Osteoblast (primary cell): ENCODE measurements around the gene TNFRSF19. TPM values are rescaled to one million over a fixed set of nuclear protein-coding genes. Genes with fewer than 3 reads are reported as not detected.

Experiments used
- DNase-seq: peaks from one replicate; pipeline ENCODE4 v3.0.0; 2011; ENCODE audit warnings: low spot score, mixed read lengths; ENCODE audit not compliant: insufficient read length; ENCODE audit errors: missing footprints
- H2AFZ ChIP-seq: 2 replicates; pipeline ENCODE4 v1.6.0; 2011; ENCODE audit warnings: mild to moderate bottlenecking, low read length
- H3K27ac ChIP-seq: 2 replicates; pipeline ENCODE4 v1.5.1; 2011; ENCODE audit warnings: mild to moderate bottlenecking, low read depth, low read length, moderate library complexity
- H3K27me3 ChIP-seq: 2 replicates; pipeline ENCODE4 v1.6.0; 2012; ENCODE audit warnings: mild to moderate bottlenecking, control low read depth, inconsistent platforms, low read length, moderate library complexity; ENCODE audit not compliant: insufficient read depth
- H3K36me3 ChIP-seq: 2 replicates; pipeline ENCODE4 v1.5.1; 2011; ENCODE audit warnings: mild to moderate bottlenecking, low read length, control low read depth, moderate library complexity; ENCODE audit not compliant: insufficient read depth
- H3K4me1 ChIP-seq: 2 replicates; pipeline ENCODE4 v1.5.1; 2011; ENCODE audit warnings: mild to moderate bottlenecking, low read length, control low read depth, moderate library complexity; ENCODE audit not compliant: insufficient read depth
- H3K4me2 ChIP-seq: 2 replicates; pipeline ENCODE4 v1.6.0; 2011; ENCODE audit warnings: mild to moderate bottlenecking, low read length; ENCODE audit not compliant: insufficient read depth
- H3K4me3 ChIP-seq: fragments of 200-600 bp; sonication (generic); 3 replicates; pipeline ENCODE4 v1.5.1; 2012; ENCODE audit warnings: mild to moderate bottlenecking, low read length, inconsistent platforms; ENCODE audit not compliant: insufficient read depth
- H3K79me2 ChIP-seq: 2 replicates; pipeline ENCODE4 v1.6.0; 2012; ENCODE audit warnings: mild to moderate bottlenecking, low read length, control low read depth, inconsistent platforms; ENCODE audit not compliant: insufficient read depth
- H3K9me3 ChIP-seq: 2 replicates; pipeline ENCODE4 v1.5.1; 2011; ENCODE audit warnings: low read depth, low read length, control low read depth
- H4K20me1 ChIP-seq: 2 replicates; pipeline ENCODE4 v1.6.0; 2012; ENCODE audit warnings: mild to moderate bottlenecking, low read length, control low read depth; ENCODE audit not compliant: insufficient read depth
- CTCF ChIP-seq: IDR thresholded peaks from 2 replicates; pipeline ENCODE4 v1.5.1; 2011; ENCODE audit warnings: mild to moderate bottlenecking, low read depth, low read length, moderate library complexity; ENCODE audit errors: extremely low read depth
- total RNA-seq: library from RNA; depleted of rRNA; stranded (reverse); fragments of >200 nt; gene quantifications from 2 replicates; pipeline ENCODE4 v1.2.3, GENCODE V29; 2012

The TNFRSF19 gene
- total RNA-seq, 1 donor: 73.8 TPM

DNA sequence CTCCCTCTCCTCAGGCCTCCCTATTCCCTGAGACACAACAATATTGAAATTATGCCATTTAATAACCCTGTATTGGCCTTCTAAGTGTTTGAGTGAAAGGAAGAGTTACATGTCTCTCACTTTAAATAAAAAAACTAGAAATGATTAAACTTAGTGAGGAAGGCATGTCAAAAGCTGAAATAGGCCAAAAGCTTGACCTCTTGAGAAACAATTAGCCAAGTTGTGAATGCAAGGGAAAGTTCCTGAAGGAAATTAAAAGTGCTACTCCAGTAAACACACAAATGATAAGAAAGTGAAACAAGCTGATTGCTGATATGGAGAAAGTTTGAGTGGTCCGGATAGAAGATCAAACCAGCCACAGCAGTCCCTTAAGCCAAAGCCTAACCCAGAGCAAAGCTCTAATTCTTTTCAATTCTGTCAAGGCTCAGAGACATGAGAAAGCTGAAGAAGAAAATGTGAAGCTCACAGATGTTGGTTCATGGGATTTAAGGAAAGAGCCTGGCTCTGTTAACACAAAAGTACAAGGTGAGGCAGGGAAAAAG is 127.6 kb downstream of the TNFRSF19 start:
- no peak for TF ChIP-seq CTCF
- no peaks in the 10 kb centered on the region for H3K79me2 ChIP-seq
- no peaks in the 10 kb centered on the region for H4K20me1 ChIP-seq
- no peak overlapping the region for H3K4me3 ChIP-seq
- H3K27me3 ChIP-seq: no peaks in the 10 kb centered on the region
- H3K4me1 ChIP-seq: peaks cover 36% of the 10 kb centered on the region
- H3K36me3 ChIP-seq: no peaks in the 10 kb centered on the region
- H3K27ac ChIP-seq: no peak overlapping the region
- no peak for DNase-seq
- H2AFZ ChIP-seq: no peak overlapping the region
- H3K9me3 ChIP-seq: no peaks in the 10 kb centered on the region
- no peak overlapping the region for H3K4me2 ChIP-seq

DNA sequence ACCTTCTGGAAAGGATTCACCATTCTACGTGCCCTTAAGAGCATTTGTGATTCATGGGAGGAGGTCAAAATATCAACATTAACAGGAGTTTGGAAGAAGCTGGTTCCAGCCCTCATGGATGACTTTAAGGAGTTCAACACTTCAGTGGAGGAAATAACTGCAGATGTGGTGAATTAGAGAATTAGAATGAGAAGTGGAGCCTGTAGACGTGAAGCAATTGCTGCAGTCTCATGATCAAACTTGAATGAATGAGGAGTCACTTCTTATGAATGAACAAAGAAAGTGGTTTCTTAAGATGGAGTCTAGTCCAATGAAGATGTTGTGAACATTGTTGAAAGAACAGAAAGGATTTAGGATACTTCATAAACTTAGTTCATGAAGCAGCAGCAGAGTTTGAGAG is 129.1 kb downstream of the TNFRSF19 start:
- Histone ChIP-seq H3K4me2 (no peak overlapping the region), H3K36me3 (no peaks in the 10 kb centered on the region)

DNA sequence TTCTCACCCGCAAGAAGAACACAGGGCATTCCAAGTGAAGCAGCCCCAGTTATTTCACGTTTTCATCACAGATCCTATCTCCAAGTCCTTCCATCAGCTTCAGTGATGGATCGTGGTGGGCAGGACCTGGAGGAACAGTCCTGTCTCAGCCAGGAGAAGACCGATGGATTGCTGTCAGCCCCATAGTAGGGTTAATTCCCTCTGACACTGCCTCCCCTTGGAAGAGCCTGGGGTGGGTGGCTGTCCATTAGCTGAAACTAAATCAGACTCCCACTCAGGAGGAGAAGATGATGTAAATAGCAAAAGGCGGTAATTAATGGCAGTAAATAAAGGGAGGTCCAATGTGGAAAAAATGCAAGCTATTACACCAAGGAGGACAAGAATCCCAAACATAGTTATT is 131.0 kb downstream of the TNFRSF19 start:
- Histone ChIP-seq H3K27me3 (no peaks in the 10 kb centered on the region), H3K9me3 (no peaks in the 10 kb centered on the region), H3K4me2 (peak overlapping the region; percentile 74), H3K27ac (peak overlapping the region; percentile 86), H2AFZ (peak overlapping the region; percentile 58), H3K4me1 (peaks cover 60% of the 10 kb centered on the region), H4K20me1 (no peaks in the 10 kb centered on the region), H3K4me3 (peak overlapping the region; percentile 49), H3K79me2 (no peaks in the 10 kb centered on the region), H3K36me3 (no peaks in the 10 kb centered on the region)
- DNase-seq: peak; percentile 86
- no peak for TF ChIP-seq CTCF

More for the DNA sequence above, 129.1 kb downstream of the TNFRSF19 start:
- H2AFZ ChIP-seq: no peak overlapping the region
- H4K20me1 ChIP-seq: no peaks in the 10 kb centered on the region
- no peaks in the 10 kb centered on the region for H3K27me3 ChIP-seq
- no peaks in the 10 kb centered on the region for H3K9me3 ChIP-seq
- no peak for TF ChIP-seq CTCF
- no peak for DNase-seq
- no peaks in the 10 kb centered on the region for H3K79me2 ChIP-seq
- H3K4me1 ChIP-seq: peaks cover 47% of the 10 kb centered on the region
- no peak overlapping the region for H3K4me3 ChIP-seq
- H3K27ac ChIP-seq: no peak overlapping the region

DNA sequence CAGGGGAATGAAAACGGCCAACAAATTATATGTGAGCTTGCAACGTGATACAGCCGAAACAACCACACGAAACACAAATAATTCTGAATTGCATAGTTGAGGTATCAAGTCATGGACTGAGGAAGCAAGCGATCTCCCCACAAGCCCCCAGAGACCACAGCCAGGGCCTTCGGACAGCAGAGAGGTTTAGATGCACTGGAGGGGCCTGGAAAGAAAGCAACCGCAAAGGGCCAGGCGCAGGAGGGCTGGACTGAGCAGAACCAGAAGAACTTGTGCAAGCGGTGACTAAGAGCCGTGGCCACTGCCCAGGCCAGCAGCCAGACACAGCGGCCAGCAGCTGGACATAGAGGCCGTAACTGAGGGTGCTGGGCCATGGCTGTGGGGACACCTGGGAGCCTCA is 131.4 kb downstream of the TNFRSF19 start:
- Histone ChIP-seq H3K36me3 (no peaks in the 10 kb centered on the region), H4K20me1 (no peaks in the 10 kb centered on the region), H3K4me1 (peaks cover 62% of the 10 kb centered on the region), H2AFZ (no peak overlapping the region), H3K4me2 (peak overlapping the region; percentile 74), H3K27ac (peak overlapping the region; percentile 86), H3K9me3 (no peaks in the 10 kb centered on the region), H3K4me3 (peak overlapping the region; percentile 49), H3K79me2 (no peaks in the 10 kb centered on the region), H3K27me3 (no peaks in the 10 kb centered on the region)
- TF ChIP-seq CTCF: no peak
- DNase-seq: peak; percentile 99
